ENCODE data around the gene IL1RAP.
"Not testable (repeated sequence)": the region's sequence is repeated elsewhere in the genome, so short reads cannot be mapped to it uniquely, and the experiment has no call there.

GRCh38 chr3:190518531-190518930, 4.6 kb downstream of the IL1RAP start:
- not testable (repeated sequence) for TF ChIP-seq CTCF (conservative IDR thresholded peaks at IDR 0.05; ENCODE audit: low read length); EZH2phosphoT487 (IDR thresholded peaks at IDR 0.05; ENCODE audit: borderline replicate concordance, low read depth, low read length)
